Measurements from ENCODE around the gene INPP4B.

Gene INPP4B

DNA sequence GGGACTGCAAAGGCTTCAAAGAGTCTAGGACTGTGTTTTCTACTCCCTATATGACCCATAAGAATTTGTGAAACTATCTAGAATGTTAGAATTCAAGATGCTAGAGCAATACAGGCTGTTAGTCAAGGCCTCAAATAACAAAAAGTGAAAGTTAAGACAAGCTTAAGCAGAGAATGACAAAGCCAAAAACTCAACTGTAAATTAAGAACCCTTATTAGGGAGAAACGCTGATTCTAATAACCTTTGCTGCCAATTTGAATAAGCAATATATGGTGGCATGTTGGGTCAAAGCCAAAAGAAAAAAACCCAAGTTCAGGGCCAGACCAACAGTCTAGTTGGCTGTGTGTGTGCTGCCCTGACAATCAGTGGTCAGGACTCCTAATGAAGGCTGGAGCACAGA is 160.0 kb downstream of the INPP4B start:
- Histone ChIP-seq H3K4ac (ENCODE audit: low read depth, low read length) (no peak overlapping the region), H3K79me1 (ENCODE audit: low read length) (no peaks in the 10 kb centered on the region), H3K4me1 (ENCODE audit: control insufficient read depth in 1 of 2, insufficient read depth in 2 of 2, low read length in 2 of 2) (no peaks in the 10 kb centered on the region), H3K9ac (ENCODE audit: low read length) (no peak overlapping the region), H3K4me2 (ENCODE audit: low read length) (no peak overlapping the region), H4K12ac (ENCODE audit: low read depth, low read length) (no peak overlapping the region), H3K14ac (ENCODE audit: low read length) (no peak overlapping the region), H3K27me3 (ENCODE audit: insufficient read depth, low read length) (no peaks in the 10 kb centered on the region), H2AFZ (ENCODE audit: insufficient read depth, low read length, poor library complexity) (no peak overlapping the region), H3K36me3 (ENCODE audit: control insufficient read depth in 1 of 2, insufficient read depth in 2 of 2, low read length in 2 of 2) (no peaks in the 10 kb centered on the region), H3K4me3 (ENCODE audit: low read depth, low read length) (no peak overlapping the region), H4K8ac (ENCODE audit: low read depth, low read length) (no peak overlapping the region), H2AK5ac (ENCODE audit: low read length) (no peak overlapping the region), H2BK5ac (ENCODE audit: low read depth, low read length, poor library complexity) (no peak overlapping the region), H4K91ac (ENCODE audit: low read depth, low read length) (no peak overlapping the region), H3K9me3 (ENCODE audit: insufficient read depth, low read depth, low read length) (no peaks in the 10 kb centered on the region), H3K79me2 (ENCODE audit: control insufficient read depth, insufficient read depth, low read length, poor library complexity) (no peaks in the 10 kb centered on the region), H3K23ac (ENCODE audit: low read length) (no peak overlapping the region), H3K18ac (ENCODE audit: low read length) (no peak overlapping the region), H3K27ac (ENCODE audit: low read depth, low read length) (no peak overlapping the region), H2BK12ac (ENCODE audit: low read length) (no peak overlapping the region), H2BK120ac (ENCODE audit: insufficient read depth, low read length, poor library complexity) (no peak overlapping the region)
- WGBS (ENCODE audit: extremely low coverage, insufficient coverage, insufficient read length), result no CpG with 5 or more reads among the region's 1 CpG
- DNase-seq, result no peak

- no peaks in the 10 kb centered on the region for H3K9me3 ChIP-seq (ENCODE audit: insufficient read depth, low read depth, low read length)
- no peaks in the 10 kb centered on the region for H3K27me3 ChIP-seq (ENCODE audit: insufficient read depth, low read length)
- H3K36me3 ChIP-seq (ENCODE audit: control insufficient read depth in 1 of 2, insufficient read depth in 2 of 2, low read length in 2 of 2), result no peaks in the 10 kb centered on the region
- H4K12ac ChIP-seq (ENCODE audit: low read depth, low read length), result no peak overlapping the region
- H3K79me2 ChIP-seq (ENCODE audit: control insufficient read depth, insufficient read depth, low read length, poor library complexity), result no peaks in the 10 kb centered on the region
- no peak overlapping the region for H4K91ac ChIP-seq (ENCODE audit: low read depth, low read length)
- H3K79me1 ChIP-seq (ENCODE audit: low read length), result no peaks in the 10 kb centered on the region
- no peak overlapping the region for H2AFZ ChIP-seq (ENCODE audit: insufficient read depth, low read length, poor library complexity)
- H2BK12ac ChIP-seq (ENCODE audit: low read length), result no peak overlapping the region
- H3K4me1 ChIP-seq (ENCODE audit: control insufficient read depth in 1 of 2, insufficient read depth in 2 of 2, low read length in 2 of 2), result no peaks in the 10 kb centered on the region
- no peak overlapping the region for H3K27ac ChIP-seq (ENCODE audit: low read depth, low read length)
- no peak overlapping the region for H3K9ac ChIP-seq (ENCODE audit: low read length)
- H3K23ac ChIP-seq (ENCODE audit: low read length), result no peak overlapping the region
- WGBS (ENCODE audit: extremely low coverage, insufficient coverage, insufficient read length), result no CpG with 5 or more reads among the region's 3 CpGs
- H2BK5ac ChIP-seq (ENCODE audit: low read depth, low read length, poor library complexity), result no peak overlapping the region
- no peak overlapping the region for H3K4ac ChIP-seq (ENCODE audit: low read depth, low read length)
- no peak overlapping the region for H2AK5ac ChIP-seq (ENCODE audit: low read length)
- H2BK120ac ChIP-seq (ENCODE audit: insufficient read depth, low read length, poor library complexity), result no peak overlapping the region
- no peak overlapping the region for H3K14ac ChIP-seq (ENCODE audit: low read length)
- no peak overlapping the region for H3K18ac ChIP-seq (ENCODE audit: low read length)
- no peak overlapping the region for H3K4me2 ChIP-seq (ENCODE audit: low read length)
- DNase-seq, result no peak
- no peak overlapping the region for H3K4me3 ChIP-seq (ENCODE audit: low read depth, low read length)
- H4K8ac ChIP-seq (ENCODE audit: low read depth, low read length), result no peak overlapping the region
Measured at GRCh38 chr4:142683997-142684396, 162.1 kb downstream of the INPP4B start.

DNA sequence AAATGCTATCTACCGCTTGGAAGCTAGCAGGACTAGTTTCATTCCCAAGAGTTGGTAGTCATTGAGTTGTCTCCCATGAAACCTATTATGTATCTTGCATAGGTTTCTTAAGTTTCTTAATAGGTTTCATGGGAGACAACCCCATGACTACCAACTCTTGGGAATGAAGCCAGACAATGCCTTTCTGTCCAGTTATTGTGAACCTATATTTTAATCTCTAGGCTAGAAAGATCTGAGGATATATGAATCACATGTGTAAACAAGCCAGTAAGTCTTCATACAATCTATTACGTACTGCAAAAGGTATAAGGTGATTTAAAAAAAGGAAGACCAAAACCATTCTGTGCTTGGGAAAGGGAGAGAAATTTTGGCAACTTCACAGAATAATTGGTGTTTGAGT is 162.6 kb downstream of the INPP4B start:
- H3K4me3 ChIP-seq (ENCODE audit: low read depth, low read length), result no peak overlapping the region
- H3K9ac ChIP-seq (ENCODE audit: low read length), result no peak overlapping the region
- H4K12ac ChIP-seq (ENCODE audit: low read depth, low read length), result no peak overlapping the region
- H2AK5ac ChIP-seq (ENCODE audit: low read length), result no peak overlapping the region
- H3K18ac ChIP-seq (ENCODE audit: low read length), result no peak overlapping the region
- no peak overlapping the region for H3K4me2 ChIP-seq (ENCODE audit: low read length)
- H2AFZ ChIP-seq (ENCODE audit: insufficient read depth, low read length, poor library complexity), result no peak overlapping the region
- no peaks in the 10 kb centered on the region for H3K79me1 ChIP-seq (ENCODE audit: low read length)
- no peak overlapping the region for H3K4ac ChIP-seq (ENCODE audit: low read depth, low read length)
- H3K79me2 ChIP-seq (ENCODE audit: control insufficient read depth, insufficient read depth, low read length, poor library complexity), result no peaks in the 10 kb centered on the region
- H3K27me3 ChIP-seq (ENCODE audit: insufficient read depth, low read length), result no peaks in the 10 kb centered on the region
- H2BK120ac ChIP-seq (ENCODE audit: insufficient read depth, low read length, poor library complexity), result no peak overlapping the region
- no CpG with 5 or more reads among the region's 2 CpGs for WGBS (ENCODE audit: extremely low coverage, insufficient coverage, insufficient read length)
- H4K8ac ChIP-seq (ENCODE audit: low read depth, low read length), result no peak overlapping the region
- no peak overlapping the region for H4K91ac ChIP-seq (ENCODE audit: low read depth, low read length)
- H3K36me3 ChIP-seq (ENCODE audit: control insufficient read depth in 1 of 2, insufficient read depth in 2 of 2, low read length in 2 of 2), result no peaks in the 10 kb centered on the region
- no peak overlapping the region for H3K27ac ChIP-seq (ENCODE audit: low read depth, low read length)
- H3K23ac ChIP-seq (ENCODE audit: low read length), result no peak overlapping the region
- no peak overlapping the region for H2BK5ac ChIP-seq (ENCODE audit: low read depth, low read length, poor library complexity)
- DNase-seq, result no peak
- H3K9me3 ChIP-seq (ENCODE audit: insufficient read depth, low read depth, low read length), result no peaks in the 10 kb centered on the region
- no peak overlapping the region for H2BK12ac ChIP-seq (ENCODE audit: low read length)
- no peak overlapping the region for H3K14ac ChIP-seq (ENCODE audit: low read length)
- H3K4me1 ChIP-seq (ENCODE audit: control insufficient read depth in 1 of 2, insufficient read depth in 2 of 2, low read length in 2 of 2), result no peaks in the 10 kb centered on the region

DNA sequence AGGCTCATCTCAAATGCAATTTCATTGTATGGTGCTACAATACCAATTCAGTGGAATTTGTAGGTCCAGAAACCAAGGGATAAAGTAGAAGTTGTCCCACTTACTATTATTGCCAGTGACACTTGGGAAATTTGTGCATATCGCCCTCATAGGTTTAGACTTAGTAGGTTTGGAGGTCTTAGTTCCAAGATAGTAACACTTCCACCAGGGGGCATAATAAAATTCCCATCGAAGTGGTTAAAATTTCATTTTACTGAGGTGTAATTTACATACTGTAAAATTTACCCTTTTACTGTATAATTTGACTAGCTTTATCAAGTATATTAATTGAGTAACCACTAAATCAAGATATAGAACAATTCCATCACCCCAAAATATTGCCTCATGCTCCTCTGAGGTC is 174.6 kb downstream of the INPP4B start:
- H2BK12ac ChIP-seq (ENCODE audit: low read length), result no peak overlapping the region
- H3K27ac ChIP-seq (ENCODE audit: low read depth, low read length), result no peak overlapping the region
- H4K8ac ChIP-seq (ENCODE audit: low read depth, low read length), result no peak overlapping the region
- no peaks in the 10 kb centered on the region for H3K4me1 ChIP-seq (ENCODE audit: control insufficient read depth in 1 of 2, insufficient read depth in 2 of 2, low read length in 2 of 2)
- no peak overlapping the region for H2BK5ac ChIP-seq (ENCODE audit: low read depth, low read length, poor library complexity)
- no peaks in the 10 kb centered on the region for H3K36me3 ChIP-seq (ENCODE audit: control insufficient read depth in 1 of 2, insufficient read depth in 2 of 2, low read length in 2 of 2)
- no peak overlapping the region for H3K4ac ChIP-seq (ENCODE audit: low read depth, low read length)
- H3K79me2 ChIP-seq (ENCODE audit: control insufficient read depth, insufficient read depth, low read length, poor library complexity), result no peaks in the 10 kb centered on the region
- H3K4me3 ChIP-seq (ENCODE audit: low read depth, low read length), result no peak overlapping the region
- H3K23ac ChIP-seq (ENCODE audit: low read length), result no peak overlapping the region
- H3K9ac ChIP-seq (ENCODE audit: low read length), result no peak overlapping the region
- no peaks in the 10 kb centered on the region for H3K9me3 ChIP-seq (ENCODE audit: insufficient read depth, low read depth, low read length)
- no peak overlapping the region for H3K18ac ChIP-seq (ENCODE audit: low read length)
- no peak for DNase-seq
- no peaks in the 10 kb centered on the region for H3K79me1 ChIP-seq (ENCODE audit: low read length)
- no CpG with 5 or more reads among the region's 2 CpGs for whole genome bisulfite sequencing (ENCODE audit: extremely low coverage, insufficient coverage, insufficient read length)
- H3K4me2 ChIP-seq (ENCODE audit: low read length), result no peak overlapping the region
- no peaks in the 10 kb centered on the region for H3K27me3 ChIP-seq (ENCODE audit: insufficient read depth, low read length)
- no peak overlapping the region for H3K14ac ChIP-seq (ENCODE audit: low read length)
- no peak overlapping the region for H4K91ac ChIP-seq (ENCODE audit: low read depth, low read length)
- H2AK5ac ChIP-seq (ENCODE audit: low read length), result no peak overlapping the region
- H2BK120ac ChIP-seq (ENCODE audit: insufficient read depth, low read length, poor library complexity), result no peak overlapping the region
- H2AFZ ChIP-seq (ENCODE audit: insufficient read depth, low read length, poor library complexity), result no peak overlapping the region
- no peak overlapping the region for H4K12ac ChIP-seq (ENCODE audit: low read depth, low read length)
